Fibroblast of skin of abdomen (primary cell): Measurements from ENCODE around the gene ZNF318.
"Not testable (repeated sequence)": the region's sequence is repeated elsewhere in the genome, so short reads cannot be mapped to it uniquely, and the experiment has no call there.

Source experiments
- DNase-seq: peaks from one replicate; pipeline ENCODE4 v3.0.0-alpha.2; 2013

ZNF318 gene

GRCh38 chr6:43338243-43338642, 31.2 kb downstream of the ZNF318 start:
- no peak for DNase-seq

GRCh38 chr6:43336382-43336781, 33.1 kb downstream of the ZNF318 start:
- no peak for DNase-seq

DNA sequence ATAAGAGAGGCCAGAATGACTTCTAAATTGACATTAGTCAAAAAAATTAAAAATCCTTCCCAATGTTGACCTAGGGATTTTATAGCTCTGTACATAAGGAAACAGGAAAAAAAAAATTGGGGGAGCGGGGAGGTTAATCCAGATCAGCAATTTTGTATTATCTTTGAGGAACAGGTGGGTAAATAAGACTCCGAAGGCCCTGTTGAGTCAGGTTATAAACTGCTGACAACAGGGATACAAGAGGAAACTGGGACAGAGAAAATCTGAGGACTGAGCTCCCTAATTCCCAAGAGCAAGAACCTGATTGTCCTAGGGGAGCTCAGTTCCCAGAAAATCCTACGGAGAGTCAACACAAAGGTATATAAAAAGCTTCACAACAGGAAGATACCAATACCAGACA, 34.0 kb downstream of the ZNF318 start:
- no peak for DNase-seq

- peak; percentile 67 for DNase-seq
These were observed 34.9 kb downstream of the ZNF318 start for GRCh38 chr6:43334466-43335095.

DNA sequence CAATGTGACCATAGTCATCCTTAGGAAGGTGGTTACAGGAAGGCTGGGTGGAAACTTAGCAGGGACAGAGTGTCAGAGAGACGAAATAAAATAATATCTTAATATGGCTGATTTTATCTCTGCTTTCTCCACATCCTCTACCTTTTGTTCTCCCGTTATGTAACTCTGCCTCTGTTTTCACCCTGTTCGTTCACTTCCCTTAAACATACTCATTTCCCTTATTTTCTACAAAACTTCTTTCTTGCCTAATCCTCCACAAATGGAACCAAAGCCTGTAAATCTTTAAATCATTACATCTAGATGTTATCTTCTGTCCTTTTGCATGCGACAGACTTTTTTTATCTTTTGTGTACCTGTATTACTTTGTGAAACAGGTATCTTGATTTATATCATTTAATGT, 37.6 kb downstream of the ZNF318 start:
- DNase-seq, result no peak

DNA sequence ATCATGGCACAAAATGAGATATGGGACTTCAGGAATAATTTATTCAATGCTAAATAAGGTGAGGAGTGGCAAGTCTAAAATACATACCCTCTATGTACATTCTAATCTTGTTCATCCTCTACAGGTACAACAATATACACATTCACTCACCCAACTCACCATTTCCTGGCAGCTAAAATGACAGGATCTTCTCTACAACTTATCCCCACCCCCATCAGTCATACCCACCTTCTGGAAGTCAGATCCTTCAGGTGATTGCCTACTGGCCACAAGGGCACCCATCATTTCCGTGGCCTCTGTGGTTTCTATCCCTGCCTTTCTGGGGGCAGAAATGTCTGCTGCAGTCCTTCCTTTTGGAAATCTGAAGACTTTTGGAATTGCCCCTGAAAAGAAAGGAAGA, 38.0 kb downstream of the ZNF318 start:
- DNase-seq, result no peak

DNA sequence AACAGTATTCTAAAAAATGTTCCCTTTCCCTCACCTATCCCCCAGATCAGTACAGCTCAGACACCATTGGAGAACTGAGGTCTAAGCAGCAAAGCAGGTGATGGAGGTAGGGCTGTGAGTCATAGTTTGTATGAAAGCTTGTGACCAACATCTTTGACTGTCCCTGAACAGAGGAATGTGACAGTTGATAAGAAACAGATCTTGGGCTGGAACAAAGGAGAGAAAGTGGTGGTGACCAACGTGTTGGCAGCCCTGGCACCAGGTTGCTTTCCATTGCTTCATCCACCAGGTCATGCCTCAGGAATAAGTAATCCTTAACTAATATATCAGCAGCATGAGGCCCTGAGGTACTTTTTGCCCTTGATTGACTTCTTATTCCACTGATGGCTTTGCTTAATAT, 40.9 kb downstream of the ZNF318 start:
- DNase-seq, result no peak

GRCh38 chr6:43325876-43326275, 43.6 kb downstream of the ZNF318 start:
- DNase-seq, result no peak

DNA sequence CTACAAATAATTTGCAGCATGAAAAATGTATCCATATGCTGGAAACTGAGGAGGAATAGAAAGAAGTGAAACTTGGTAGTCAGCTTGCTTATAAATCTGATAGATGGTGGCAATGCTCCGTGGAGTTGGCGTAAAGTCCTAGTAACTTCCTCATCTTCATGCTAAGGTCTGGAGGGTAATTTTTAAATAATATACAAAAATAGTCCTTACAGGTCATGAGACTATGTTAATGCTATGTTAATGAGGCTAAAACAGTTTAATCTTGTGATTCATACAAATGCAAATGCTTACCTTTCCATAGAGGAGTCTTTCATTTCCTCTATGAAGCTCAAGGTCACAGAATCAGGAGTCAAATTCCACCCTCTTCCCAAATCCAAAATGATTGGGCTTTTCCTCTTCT, 51.4 kb downstream of the ZNF318 start:
- DNase-seq, result no peak

- DNase-seq, result no peak
These were observed 55.6 kb downstream of the ZNF318 start for GRCh38 chr6:43313813-43314212.

DNA sequence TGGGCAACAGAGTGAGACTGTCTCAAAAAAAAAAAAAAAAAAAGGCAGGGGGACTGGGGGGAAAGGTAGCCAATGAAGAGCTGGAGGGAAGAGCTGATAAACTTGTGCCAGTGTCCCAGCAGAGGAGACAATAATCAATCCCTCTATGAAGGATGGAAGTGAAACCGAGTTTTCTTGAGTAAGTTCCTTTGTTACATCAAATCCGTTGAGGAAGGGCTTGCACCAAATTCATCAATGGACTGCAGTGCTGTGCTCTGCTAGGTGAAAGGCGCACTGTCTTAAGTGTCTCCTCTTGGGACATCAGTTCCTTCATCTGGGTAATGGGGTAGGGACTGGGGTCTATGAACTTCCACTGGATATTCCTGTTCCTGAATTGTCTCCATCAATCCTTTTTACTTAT, 57.8 kb downstream of the ZNF318 start:
- no peak for DNase-seq

DNA sequence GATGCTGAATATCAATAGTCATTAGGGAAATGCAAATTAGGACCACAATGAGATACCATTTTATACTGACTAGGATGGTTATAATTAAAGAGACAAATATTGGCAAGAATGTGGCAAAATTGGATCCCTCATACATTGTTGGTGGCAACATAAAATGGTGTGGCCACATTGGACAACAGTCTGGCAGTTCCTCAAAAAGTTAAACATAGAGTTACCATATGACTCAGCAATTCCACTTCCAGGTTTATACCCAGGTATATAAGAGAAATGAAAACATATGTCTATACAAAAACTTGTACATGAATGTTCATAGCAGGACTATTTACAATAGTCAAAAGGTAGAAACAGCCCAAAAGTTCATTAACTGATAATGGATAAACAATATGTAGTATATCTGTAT, 58.8 kb downstream of the ZNF318 start:
- no peak for DNase-seq

- no peak for DNase-seq
These were observed 59.3 kb downstream of the ZNF318 start for GRCh38 chr6:43310134-43310533.

GRCh38 chr6:43308990-43309477, 60.4 kb downstream of the ZNF318 start:
- DNase-seq, result no peak

GRCh38 chr6:43308101-43308989, 61.1 kb downstream of the ZNF318 start, which contains the start of gene CRIP3:
Gene CRIP3, minus strand, starts transcription at chr6:43308826. Its CDS starts 34 bp downstream, at chr6:43308792.
- DNase-seq, result peak; percentile 36

GRCh38 chr6:43307451-43308100, 61.9 kb downstream of the ZNF318 start:
- DNase-seq, result no peak

- DNase-seq, result no peak
These were observed 63.4 kb downstream of the ZNF318 start for GRCh38 chr6:43306086-43306485.

- DNase-seq, result no peak
These were observed 64.6 kb downstream of the ZNF318 start for GRCh38 chr6:43304882-43305281.

- DNase-seq, result no peak
These were observed 65.1 kb downstream of the ZNF318 start for GRCh38 chr6:43304361-43304760.

DNA sequence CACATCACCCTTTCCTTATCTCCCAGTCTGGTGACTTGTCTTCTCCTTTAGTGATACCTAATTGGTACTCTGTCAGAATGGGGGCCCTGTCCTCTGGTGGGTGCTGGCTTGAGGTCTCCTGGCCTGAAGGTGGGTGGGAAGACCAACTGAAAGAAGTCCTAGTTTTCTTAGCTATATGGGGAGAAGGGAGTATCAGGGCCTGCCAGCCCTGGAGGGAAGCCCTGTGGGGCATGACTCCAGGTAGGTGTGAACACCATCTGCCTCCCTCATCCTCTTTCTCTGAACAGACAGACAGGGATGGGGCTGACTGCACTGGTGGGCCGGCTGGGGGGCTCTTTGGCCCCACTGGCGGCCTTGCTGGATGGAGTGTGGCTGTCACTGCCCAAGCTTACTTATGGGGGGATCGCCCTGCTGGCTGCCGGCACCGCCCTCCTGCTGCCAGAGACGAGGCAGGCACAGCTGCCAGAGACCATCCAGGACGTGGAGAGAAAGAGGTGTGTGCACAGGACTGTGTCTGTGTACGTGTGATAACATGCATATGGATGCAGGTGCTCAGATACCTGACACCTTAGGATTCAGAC, 65.6 kb downstream of the ZNF318 start:
- DNase-seq, result no peak

DNA sequence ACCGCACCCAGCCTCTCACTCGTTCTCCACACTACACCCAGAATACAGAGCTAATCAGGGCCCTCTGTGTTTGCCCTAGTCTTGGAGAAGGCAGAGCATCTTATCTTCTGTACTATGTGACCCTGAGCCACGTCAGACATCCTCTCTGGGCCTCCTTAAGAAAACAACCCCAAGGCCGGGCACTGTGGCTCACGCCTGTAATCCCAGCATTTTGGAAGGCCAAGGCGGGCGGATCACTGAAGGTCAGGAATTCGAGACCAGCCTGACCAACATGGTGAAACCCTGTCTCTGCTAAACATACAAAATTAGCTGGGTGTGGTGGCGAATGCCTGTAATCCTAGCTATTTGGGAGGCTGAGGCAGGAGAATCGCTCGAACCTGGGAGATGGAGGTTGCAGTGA, 66.4 kb downstream of the ZNF318 start:
- DNase-seq, result not testable (repeated sequence)

DNA sequence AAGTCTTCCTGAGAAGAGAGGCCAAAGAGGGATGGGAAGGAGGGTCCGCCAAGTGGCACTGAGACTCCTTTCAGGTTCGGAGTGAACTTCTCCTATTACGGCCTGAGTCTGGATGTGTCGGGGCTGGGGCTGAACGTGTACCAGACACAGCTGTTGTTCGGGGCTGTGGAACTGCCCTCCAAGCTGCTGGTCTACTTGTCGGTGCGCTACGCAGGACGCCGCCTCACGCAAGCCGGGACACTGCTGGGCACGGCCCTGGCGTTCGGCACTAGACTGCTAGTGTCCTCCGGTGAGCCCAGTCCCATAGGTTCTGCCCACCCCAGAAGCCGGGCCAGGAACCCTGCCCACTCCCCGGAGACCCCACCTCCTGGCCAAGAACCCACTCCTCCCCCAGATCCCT, 67.3 kb downstream of the ZNF318 start:
- no peak for DNase-seq
